OCI-M2 (cell line): Measurements from ENCODE around the gene ANKS1B.
"Not testable (repeated sequence)": the region's sequence is repeated elsewhere in the genome, so short reads cannot be mapped to it uniquely, and the experiment has no call there.

Source experiments
- DNase-seq: peaks from one replicate; lab custom pipeline; 2025; ENCODE audit not compliant: unreplicated experiment; lab: John Stamatoyannopoulos, UW

ANKS1B gene

DNA sequence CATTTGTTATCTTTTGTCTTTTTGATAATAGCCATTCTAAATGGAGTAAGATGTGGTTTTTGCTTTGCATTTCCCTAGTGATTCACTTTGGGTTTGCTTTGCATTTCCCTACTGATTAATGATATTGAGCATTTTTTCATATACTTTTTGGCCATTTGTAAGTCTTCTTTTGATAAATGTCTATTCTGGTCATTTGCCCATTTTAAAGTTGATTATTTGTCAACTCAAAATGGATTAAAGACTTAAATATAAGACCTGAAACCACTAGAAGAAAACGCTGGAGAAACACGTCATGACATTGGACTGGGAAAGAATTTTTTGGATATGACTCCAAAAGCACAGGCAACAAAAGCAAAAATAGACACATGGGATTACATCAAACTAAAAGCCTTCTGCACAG, 1191.6 kb downstream of the ANKS1B start:
- no peak for DNase-seq

DNA sequence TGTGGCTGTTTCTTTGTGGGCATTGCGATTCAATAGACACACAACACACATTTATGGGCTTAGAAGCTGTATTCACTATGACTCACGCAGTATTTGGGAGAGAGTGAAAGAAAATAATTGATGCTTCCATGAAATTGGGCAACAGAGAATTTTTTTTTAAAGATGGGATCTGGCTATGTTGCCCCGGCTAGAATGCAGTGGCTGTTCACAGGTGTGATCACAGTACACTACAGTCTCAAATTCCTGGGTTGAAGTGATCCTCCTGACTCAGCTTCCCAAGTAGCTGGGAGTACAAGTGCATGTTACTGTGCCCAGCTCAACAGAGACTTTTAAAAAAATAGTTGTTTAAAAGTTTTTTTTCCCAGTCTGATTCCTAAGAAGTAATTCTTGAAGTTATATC, 1193.3 kb downstream of the ANKS1B start:
- no peak for DNase-seq

DNA sequence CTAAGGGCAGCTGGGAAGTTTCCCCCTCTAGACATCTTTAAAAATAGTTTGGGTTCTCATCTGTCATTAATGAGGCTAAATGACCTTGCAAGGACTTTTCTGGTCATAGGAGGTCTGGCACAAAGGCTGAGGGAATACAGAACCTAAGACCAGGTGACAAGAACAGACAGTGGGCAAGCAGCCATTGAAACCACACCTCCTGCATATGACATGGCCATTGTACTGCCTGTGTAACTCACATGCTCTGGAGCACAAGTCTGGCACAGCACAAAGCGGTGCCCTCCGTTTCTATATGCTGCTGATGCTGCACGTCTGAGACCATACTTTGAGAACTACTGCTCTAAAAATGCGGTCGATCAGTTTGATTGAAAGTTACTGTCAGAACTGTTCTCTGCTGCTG, 1196.3 kb downstream of the ANKS1B start:
- DNase-seq: no peak

DNA sequence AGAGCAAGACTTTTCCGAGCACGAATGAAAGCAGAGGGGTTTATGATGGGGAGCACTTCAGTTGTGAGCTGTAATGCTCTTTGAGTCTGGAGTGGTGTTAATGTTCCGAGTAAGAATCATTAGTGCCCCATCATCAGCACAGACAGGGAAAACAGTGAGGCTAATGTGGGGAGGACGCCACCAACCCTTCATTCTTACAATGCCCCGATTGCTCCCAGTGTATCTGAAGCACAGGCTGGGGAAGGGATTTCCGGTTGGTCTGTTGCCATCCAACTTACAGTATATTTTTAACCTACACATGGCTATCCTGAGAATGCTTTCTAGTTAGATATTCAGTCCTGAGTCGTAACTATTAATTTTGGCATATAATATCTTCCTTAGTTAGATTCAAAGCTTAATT, 1198.1 kb downstream of the ANKS1B start:
- no peak for DNase-seq

DNA sequence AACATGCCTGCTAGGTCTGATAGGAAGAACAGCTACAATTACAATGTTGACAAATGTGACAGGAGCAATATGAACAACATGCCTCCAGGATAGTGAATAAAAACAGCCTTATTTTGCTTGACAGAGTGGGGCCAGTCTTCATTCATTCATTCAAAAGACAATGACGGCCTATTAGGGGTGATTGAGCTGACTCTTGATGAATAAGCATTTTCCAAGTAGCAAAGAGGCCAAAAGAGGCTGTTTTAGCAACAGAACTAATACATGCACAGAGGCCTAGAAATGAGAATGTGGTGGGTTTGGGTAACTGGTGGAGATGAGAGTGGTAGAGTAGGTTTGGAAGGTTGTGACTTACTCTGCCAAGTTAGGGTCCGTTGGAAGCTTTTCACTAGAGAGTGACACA, 1201.3 kb downstream of the ANKS1B start:
- no peak for DNase-seq

DNA sequence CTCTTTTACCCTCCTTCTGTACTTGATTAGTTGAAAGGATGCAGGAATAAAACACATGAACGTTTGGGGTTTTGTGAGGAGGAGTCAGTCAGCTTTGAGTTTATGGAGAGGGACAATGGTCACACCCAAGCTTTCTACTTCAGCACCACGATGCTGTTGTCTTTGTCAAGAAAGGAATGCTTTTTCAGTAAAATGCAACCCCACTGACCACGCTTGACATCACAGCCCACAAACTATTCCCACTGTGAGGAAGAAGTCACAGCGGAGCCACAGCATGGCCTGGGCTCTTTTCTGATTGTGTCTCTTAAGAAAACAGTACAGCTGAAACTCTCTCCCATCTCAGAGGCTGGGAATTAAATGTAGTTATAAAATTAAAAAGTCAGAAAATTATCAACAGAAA, 1204.5 kb downstream of the ANKS1B start:
- no peak for DNase-seq

DNA sequence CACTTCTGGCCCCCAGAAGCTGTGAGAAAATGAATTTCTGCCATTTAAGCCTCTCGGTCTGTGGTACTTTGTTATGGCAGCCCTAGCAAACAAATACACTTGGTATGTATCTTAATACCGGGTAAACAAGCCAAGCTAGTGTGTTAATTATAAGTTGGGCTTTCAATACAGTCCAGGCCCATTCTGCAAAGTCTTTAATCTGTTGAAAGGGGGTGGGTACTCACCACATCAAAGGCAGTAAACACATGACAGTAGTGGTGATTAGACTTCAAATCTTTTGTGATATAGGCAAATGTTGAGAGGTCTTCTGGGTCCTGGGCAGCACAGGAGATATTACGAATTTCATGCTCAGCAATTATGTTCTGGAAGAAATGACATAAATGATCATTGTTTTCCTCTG, 1211.9 kb downstream of the ANKS1B start:
- DNase-seq: no peak

DNA sequence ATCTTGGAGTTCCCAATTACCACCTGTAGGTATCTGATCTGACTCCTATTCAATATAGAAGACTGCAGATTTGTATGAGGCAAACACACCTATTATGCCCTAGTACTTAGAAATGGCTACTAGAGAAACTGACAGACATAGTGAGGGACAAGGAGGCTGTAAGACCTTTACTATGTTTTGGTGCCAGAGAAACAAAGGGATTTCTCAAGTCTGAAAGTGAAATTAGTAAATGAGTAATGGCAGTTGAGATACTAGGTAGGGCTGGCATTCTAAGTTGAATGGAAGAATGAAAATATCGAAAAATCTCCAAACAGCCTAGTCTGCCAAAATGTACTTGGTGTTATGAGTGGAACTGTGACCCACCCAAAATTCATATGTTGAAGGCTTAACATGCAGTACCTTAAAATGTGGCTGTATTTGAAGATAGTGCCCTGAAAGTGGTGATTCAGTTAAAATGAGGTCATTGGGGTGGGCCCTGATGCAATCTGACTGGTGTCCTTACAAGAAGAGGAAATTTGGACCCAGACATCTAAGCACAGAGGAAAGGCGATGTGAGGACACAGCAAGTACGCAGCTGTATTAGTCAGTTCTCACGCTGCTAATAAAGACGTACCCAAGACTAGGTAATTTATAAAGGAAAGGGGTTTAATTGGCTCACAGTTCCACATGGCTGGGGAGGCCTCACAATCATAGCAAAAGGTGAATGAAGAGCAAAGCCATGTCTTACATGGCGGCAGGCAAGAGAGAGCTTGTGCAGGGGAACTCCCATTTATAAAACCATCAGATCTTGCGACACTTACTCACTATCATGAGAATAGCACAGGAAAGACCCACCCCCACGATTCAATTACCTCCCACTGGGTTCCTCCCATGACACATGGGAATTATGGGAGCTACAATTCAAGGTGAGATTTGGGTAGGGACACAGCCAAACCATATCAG, 1212.7 kb downstream of the ANKS1B start:
- DNase-seq: no peak

DNA sequence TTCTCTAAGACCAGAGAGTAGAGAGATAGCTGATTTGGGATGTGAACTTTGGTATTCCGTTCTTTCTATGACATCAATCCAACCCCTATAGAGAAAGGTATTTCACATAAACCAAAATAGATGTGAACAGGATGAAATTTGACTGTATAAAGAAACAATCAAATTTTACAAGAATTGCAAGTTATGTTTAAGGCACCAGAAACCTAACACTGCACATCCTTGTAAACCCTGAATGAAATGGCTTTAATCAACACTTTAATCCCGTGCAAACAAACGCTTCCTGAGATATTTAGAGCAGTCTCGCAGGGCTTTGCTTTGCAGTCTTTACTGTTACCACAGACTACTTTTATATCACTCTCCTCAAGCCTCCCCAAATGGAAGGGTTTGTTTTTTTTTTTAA, 1214.5 kb downstream of the ANKS1B start:
- DNase-seq: no peak

DNA sequence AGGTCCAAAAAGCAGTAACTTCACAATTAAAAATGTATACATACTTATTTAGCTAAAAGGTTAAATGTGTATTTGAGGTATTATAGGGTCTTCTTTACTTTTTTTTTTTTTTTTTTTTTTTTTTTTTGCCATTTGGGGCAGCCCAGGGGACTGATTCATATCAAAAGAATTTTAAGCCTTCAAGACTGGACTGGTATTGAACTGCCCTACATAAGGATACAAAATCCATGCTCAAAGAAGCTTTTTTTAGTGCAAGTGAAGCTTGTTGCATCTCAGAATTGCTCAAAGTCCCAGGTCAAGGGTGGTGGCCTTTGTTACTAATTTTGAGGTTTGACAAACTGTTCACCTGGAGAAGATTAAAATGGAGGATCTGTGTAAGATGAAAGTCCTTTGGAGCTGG, 1215.7 kb downstream of the ANKS1B start:
- DNase-seq: no peak

DNA sequence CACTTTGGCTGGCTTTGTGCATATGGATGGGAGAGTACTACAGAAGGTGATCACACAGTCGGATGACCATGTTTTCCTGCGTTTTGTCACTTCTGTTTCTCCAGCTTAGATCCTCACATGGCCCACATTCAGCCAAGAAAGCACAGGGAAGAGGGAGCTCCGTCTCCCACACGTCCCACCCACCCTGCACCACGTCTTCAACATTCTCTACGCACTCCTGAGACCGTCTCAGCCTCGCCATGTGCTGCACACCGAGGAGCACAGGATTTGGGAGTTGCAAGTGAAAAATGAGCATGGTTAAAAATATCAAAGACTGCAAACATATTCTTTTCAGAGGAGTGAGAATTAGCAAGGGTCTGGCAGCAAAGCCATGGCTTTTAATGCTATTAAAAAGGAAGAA, 1217.5 kb downstream of the ANKS1B start:
- no peak for DNase-seq

DNA sequence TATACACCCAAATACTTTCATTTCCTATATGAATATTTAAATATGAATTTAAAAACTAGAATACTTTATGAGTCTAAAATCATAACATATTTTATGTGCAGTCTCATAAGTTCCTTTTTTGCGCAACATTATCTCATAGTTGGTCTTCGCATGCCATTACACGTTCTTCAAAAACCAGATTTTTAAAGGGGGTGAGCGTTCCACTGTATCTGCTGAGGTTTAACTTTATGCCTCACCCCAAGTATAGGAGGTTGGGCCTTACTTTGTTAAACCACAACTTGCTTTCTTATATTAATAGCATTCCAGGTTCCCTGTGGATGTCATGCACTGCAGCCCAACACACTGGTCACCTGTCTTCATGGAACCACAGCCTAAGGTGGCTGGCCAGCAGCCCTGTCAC, 1221.1 kb downstream of the ANKS1B start:
- DNase-seq: no peak

DNA sequence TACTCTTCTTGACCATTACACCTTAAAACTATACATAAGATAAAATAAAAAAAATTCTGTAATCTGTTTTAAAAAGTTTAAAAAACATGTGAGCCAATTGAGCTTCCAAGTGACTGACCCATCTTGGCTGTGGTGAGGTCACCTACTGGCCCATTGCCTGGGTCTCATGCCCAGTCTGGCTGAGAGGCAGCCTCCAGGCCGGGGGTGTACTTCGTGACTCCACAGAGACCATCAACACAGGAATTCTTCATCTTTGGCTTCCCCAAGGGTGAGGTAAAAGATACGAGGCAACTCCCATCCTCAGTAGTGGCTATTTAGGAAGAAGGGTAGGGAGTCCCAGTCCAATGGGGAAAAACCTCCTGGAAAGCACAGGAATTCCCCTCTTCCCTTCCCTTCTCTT, 1226.4 kb downstream of the ANKS1B start:
- no peak for DNase-seq

DNA sequence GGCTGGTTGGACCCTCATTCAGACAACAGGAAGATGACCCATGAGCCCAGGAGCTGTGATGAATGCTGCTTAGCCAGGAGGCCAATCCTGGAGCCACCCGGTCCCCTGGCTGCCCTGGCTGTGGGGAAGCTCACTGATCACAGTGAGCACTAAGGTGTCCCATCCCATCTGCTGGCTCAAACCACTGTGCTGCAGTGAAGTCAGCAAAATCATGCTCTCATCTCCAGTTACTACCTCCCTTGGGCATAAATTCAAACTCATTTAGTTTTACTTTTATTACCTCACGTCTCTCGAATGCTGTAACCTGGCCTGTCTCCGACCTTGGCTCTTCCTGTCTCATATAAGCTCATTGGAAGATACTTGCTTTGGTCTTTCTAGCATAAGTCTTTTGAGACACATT, 1227.3 kb downstream of the ANKS1B start:
- no peak for DNase-seq

DNA sequence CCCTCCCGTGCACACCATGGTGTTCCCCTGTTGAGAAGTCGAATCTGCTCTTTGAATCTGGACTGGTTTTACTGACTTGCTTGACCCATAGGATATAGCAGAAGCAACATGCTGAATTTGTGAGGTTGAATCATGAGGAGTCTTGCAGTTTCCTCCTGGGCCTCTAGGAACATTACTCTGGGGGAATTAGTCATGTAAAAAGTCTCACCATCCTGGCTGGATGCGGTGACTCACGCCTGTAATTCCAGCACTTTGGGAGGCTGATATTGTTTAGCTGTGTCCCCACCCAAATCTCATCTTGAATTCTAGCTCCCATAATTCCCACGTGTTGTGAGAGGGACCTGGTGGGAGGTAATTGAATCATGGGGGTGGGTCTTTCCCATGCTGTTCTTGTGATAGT, 1228.9 kb downstream of the ANKS1B start:
- not testable (repeated sequence) for DNase-seq

DNA sequence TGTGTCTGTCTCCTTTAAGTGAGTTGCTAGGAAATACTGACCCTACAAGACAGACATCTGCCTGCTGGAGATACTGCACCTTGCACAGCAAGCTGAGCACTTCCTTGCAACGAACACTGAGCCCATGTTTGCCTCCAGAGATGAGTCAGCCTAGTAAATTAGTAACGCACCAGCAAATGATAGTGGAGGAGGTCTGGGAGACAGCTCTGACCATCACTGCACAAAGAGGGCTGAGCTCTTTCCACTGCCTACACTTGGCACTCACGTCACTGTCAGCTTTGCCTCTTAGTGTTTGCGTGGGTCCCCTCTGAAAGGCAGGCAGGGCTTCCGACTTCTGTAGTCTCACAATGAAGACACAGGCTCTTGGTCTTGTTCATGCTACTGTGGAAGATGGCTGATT, 1230.6 kb downstream of the ANKS1B start:
- DNase-seq: no peak

DNA sequence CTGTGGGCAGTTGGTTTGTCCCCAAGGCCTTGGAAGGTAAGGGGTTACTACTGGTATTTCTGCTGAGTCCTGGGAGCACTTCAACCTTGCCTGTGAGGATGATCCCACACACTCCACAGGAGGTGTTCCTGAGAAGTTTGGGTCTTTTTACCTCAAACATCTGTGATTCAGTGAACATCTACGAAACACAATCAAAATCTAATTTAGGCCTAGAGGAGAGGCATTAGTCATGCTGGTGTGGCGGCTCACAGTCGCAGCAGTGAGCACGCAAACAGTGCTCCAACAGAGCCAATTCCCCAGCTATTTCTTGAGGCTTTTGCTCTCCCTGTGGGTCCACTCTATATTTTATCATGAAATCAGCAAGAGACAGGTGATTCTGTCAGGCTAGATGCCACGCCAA, 1232.0 kb downstream of the ANKS1B start:
- no peak for DNase-seq

DNA sequence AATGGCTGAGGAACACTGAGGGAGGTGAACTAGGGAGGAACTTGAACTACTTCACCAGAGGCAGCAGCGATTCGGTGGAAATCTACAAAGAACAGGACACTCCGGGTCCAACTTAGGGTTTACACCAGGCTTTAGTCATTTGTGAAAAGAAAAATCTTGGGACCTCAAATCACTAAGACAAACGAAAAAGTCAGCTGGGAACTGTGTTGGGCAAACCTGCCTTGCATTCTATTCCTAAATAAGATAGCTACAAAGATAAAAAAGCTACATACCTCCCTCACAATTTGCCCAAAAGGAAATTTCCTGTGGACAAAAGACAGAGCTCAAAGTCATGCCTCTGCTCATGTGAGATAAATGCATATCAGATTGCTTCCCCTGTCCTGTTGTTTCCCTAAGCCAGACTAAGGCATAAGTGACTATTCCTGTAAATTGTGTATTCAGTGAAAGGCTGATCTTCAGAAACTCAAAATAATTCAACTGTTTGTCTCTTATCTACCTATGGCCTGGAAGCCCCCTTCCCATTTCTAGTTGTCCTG, 1233.1 kb downstream of the ANKS1B start:
- DNase-seq: no peak

DNA sequence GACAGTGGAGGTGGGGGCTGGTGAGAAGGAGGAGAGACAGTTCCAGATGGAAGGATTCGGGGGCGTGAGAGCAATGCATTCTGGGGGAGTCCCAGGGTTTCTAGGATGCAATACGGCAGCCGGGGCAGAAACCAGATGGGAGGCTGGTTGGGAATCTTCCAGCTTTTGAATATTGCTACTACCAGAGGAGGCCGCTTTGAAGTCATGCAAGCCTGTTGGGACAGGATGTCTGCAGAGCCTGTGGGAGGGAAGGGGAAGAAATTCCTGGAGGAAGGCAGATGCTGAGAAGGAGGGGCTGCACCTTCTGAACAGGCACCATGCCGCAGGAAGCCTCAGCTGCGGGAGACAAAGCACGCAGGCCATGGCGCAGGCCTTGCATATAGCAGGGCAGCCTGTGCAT, 1234.2 kb downstream of the ANKS1B start:
- no peak for DNase-seq

DNA sequence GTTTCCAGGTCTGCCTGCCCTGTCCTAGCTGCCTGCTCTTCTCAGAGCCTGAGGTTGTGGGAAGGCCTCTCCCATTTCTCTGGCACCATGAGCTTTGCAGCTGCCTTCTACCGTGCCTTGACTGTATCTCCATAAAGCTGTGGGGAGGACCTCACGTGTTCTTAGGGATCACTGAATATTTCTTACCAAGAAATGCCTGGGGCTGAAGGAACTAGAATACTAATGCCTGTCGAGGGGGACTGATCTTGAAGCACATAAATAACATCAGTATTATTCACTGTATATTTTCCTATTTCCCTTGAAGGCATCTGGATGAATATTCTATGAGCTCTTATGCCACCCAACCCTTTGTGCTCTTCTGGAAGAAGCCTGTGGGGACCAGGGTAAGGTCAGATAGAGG, 1236.3 kb downstream of the ANKS1B start:
- no peak for DNase-seq

DNA sequence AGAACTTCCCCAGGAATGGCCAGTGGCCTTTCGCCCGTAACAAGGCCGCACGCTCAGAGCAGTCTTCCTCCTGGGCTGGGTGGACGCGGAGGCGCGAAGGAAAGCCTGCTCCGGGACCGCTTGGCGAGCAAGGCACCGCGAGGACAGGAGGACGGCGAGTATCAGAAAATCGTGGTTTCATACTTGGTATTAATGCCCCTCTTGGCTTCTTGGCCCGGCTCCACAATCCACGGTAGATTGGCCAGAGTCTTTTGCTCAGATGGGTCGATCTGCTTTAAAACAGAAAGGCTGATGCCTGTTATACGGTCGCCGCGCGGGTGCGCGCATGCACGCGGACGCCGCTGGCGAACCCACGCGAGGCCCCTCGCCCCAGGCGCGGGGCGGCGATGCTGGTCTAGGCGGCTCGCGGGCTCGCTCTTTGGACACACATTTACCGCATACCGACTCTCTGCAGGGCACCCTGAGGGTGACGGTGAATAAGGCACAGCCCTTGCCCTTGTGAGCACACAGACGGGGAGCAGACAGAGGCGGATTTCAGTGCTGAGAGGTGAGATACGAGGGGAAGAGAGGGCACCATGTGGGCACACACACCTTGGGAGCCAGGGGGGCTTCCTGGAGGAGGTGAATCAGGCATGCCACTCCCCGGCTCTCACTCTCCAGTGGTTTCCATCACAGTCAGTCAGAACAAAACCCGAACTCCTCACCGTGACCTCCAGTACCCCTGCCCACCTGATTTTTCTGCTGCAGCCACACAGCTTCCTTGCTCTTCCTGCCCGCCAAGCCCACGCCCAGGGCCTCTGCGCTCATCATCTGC, 1239.0 kb downstream of the ANKS1B start:
- no peak for DNase-seq

DNA sequence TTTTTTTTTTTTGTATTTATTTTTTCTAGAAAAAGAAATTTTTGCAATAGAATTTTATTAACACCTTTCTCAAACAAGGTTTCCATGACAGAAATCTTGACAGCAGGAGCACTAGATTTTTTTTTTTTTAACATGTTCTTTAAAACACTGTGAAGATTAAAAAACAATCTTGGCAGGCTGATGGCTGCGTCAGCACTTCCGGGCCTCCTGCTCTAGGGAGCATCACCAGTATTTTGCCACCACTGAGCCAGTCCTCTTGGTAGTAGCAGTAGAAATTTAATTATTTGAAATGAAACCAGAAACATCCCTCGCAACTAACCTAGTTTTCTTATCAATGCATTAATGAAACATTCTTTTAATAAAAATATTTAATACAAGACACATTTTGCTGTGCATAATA, 1240.1 kb downstream of the ANKS1B start:
- DNase-seq: no peak
